ENCODE measurements around the gene NPPC. TPM values are rescaled to one million over a fixed set of nuclear protein-coding genes. Genes with fewer than 3 reads are reported as not detected.

NPPC gene
- polyA plus RNA-seq, 1 donor from 2014 or later = 2.7 TPM

DNA sequence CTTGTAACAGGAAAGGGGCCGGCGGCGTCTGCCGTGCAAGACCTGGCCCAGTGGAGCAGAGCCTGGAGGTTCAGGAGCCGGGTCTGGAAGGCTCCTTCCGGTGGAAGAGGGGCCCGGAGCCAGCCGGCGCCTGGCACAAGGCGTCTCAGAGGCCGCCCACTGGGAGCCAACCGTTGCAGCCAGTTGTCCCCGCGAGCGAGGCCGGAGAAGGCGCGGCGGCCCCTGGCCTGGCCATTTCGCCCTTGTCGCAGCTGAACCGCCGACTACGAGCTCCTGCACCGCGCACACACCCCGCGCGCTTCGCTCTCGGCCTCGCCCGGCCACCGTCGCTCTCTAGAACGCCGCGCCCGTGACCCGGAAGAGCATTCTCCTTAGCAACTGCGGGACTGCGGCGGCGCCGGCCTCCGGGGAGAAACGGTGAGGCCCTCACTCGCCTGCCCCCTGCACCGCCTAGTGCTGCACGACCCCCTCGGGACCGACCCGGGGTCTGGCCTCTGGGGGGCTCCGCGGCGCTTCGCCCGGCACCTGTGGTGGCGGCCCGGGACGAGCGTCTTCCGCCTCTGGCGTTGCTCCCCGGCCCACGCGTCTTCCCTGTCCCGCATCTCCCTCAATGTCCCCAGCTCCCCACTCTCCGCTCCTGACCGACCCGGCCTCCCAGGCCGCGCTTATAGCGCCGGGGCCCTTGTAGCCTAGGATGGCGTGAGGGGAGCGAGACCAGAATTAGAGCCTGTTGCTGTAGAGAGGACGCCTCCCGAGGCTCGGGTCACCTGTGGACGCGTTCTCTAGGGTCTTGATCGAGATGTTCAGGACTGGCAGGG lies 35.4 kb upstream of the NPPC start, which contains the start of gene DIS3L2:
Gene DIS3L2 (plus strand): TSS at position 365 of the 818 bp plus-strand sequence. CDS start 53,215 bp downstream, outside the sequence.
- H3K79me2 ChIP-seq (replicated peaks; ENCODE audit: insufficient read depth, low read length) = peaks cover 21% of the 10 kb centered on the region
- peak within 1 kb of the TSS; percentile 99 for H2AFZ ChIP-seq (ENCODE audit: low read depth, low read length)

DNA sequence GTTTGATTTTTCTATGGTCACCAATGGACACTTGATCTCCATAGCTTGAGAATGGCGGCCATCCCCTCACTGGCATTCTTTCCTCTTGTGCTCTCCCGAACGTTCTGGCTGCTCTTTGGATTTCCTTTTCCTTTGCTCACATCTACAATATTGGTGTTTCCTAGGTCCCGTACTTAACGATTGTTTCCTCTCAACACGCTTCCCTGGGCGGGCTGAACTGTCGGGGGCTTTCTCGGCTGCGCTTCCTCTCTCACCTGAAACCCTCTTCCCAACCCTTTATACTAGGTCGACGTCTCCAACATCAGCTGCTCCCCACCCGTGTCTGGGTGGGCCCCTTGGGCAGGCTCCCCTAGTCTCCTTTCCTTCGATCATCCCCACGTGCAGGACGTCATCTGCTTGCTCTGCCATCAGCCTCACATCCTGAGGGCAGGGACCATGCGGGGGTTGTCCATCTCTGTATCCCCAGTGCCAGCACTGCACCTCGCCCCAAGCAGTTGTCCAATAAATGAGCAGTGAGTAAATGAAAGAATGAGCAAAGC lies 34.7 kb upstream of the NPPC start:
- Histone ChIP-seq H4K20me1 (ENCODE audit: insufficient read depth) (no peaks in the 10 kb centered on the region), H3K4me3 (ENCODE audit: low read length) (peak overlapping the region; percentile 96), H3K4me2 (ENCODE audit: low read length) (peak overlapping the region; percentile 70), H3K36me3 (ENCODE audit: insufficient read depth, low read length) (no peaks in the 10 kb centered on the region), H3K27ac (ENCODE audit: low read length) (peak overlapping the region; percentile 87), H2AFZ (ENCODE audit: low read depth, low read length) (peak overlapping the region; percentile 99), H3K27me3 (ENCODE audit: insufficient read depth, low read depth, low read length) (no peaks in the 10 kb centered on the region), H3K9ac (ENCODE audit: low read length) (peak overlapping the region; percentile 82), H3K79me2 (replicated peaks; ENCODE audit: insufficient read depth, low read length) (peaks cover 21% of the 10 kb centered on the region), H3K9me2 (ENCODE audit: insufficient read depth, low read length) (no peaks in the 10 kb centered on the region), H3F3A (ENCODE audit: insufficient read depth, low read length, poor library complexity, severe bottlenecking) (no peaks in the 10 kb centered on the region), H3K9me3 (ENCODE audit: low read length) (no peaks in the 10 kb centered on the region)
- TF ChIP-seq POLR2AphosphoS5 (IDR thresholded peaks at IDR 0.05) (no peak), TAF1 (IDR thresholded peaks at IDR 0.05; ENCODE audit: low read depth) (no peak), CTCF (IDR thresholded peaks at IDR 0.05; ENCODE audit: poor library complexity, severe bottlenecking) (no peak), EZH2 (IDR thresholded peaks at IDR 0.05; ENCODE audit: borderline replicate concordance, insufficient read depth, low read length, poor library complexity, severe bottlenecking) (no peak), MXI1 (conservative IDR thresholded peaks at IDR 0.05; ENCODE audit: poor library complexity, severe bottlenecking) (no peak)
- TF ChIP-seq, protein P1, sequence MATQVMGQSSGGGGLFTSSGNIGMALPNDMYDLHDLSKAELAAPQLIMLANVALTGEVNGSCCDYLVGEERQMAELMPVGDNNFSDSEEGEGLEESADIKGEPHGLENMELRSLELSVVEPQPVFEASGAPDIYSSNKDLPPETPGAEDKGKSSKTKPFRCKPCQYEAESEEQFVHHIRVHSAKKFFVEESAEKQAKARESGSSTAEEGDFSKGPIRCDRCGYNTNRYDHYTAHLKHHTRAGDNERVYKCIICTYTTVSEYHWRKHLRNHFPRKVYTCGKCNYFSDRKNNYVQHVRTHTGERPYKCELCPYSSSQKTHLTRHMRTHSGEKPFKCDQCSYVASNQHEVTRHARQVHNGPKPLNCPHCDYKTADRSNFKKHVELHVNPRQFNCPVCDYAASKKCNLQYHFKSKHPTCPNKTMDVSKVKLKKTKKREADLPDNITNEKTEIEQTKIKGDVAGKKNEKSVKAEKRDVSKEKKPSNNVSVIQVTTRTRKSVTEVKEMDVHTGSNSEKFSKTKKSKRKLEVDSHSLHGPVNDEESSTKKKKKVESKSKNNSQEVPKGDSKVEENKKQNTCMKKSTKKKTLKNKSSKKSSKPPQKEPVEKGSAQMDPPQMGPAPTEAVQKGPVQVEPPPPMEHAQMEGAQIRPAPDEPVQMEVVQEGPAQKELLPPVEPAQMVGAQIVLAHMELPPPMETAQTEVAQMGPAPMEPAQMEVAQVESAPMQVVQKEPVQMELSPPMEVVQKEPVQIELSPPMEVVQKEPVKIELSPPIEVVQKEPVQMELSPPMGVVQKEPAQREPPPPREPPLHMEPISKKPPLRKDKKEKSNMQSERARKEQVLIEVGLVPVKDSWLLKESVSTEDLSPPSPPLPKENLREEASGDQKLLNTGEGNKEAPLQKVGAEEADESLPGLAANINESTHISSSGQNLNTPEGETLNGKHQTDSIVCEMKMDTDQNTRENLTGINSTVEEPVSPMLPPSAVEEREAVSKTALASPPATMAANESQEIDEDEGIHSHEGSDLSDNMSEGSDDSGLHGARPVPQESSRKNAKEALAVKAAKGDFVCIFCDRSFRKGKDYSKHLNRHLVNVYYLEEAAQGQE (IDR thresholded peaks at IDR 0.05; ENCODE audit: borderline replicate concordance) = no peak

More for the DNA sequence above, 35.4 kb upstream of the NPPC start, which contains the start of gene DIS3L2:
- Histone ChIP-seq H3K27ac (ENCODE audit: low read length) (peak within 1 kb of the TSS; percentile 87), H3K9ac (ENCODE audit: low read length) (peak within 1 kb of the TSS; percentile 82), H3K36me3 (ENCODE audit: insufficient read depth, low read length) (no peaks in the 10 kb centered on the region), H3K9me2 (ENCODE audit: insufficient read depth, low read length) (no peaks in the 10 kb centered on the region), H3K4me2 (ENCODE audit: low read length) (peak within 1 kb of the TSS; percentile 70), H3F3A (ENCODE audit: insufficient read depth, low read length, poor library complexity, severe bottlenecking) (no peaks in the 10 kb centered on the region), H3K4me3 (ENCODE audit: low read length) (peak within 1 kb of the TSS; percentile 96), H3K27me3 (ENCODE audit: insufficient read depth, low read depth, low read length) (no peaks in the 10 kb centered on the region), H3K9me3 (ENCODE audit: low read length) (no peaks in the 10 kb centered on the region), H4K20me1 (ENCODE audit: insufficient read depth) (no peaks in the 10 kb centered on the region)
- TF ChIP-seq, protein P1 (IDR thresholded peaks at IDR 0.05; ENCODE audit: borderline replicate concordance) = peak; percentile 20
- peak; percentile 84 for TF ChIP-seq MXI1 (conservative IDR thresholded peaks at IDR 0.05; ENCODE audit: poor library complexity, severe bottlenecking)
- peak; percentile 13 for TF ChIP-seq SMC3 (conservative IDR thresholded peaks at IDR 0.05; ENCODE audit: poor library complexity)
- TF ChIP-seq POLR2AphosphoS5 (IDR thresholded peaks at IDR 0.05) = peak; percentile 90
- no peak for TF ChIP-seq EZH2 (IDR thresholded peaks at IDR 0.05; ENCODE audit: borderline replicate concordance, insufficient read depth, low read length, poor library complexity, severe bottlenecking)
- TF ChIP-seq TAF1 (IDR thresholded peaks at IDR 0.05; ENCODE audit: low read depth) = no peak
- no peak for TF ChIP-seq CTCF (IDR thresholded peaks at IDR 0.05; ENCODE audit: poor library complexity, severe bottlenecking)
- no peak for TF ChIP-seq EP300 (conservative IDR thresholded peaks at IDR 0.05; ENCODE audit: poor library complexity, severe bottlenecking)
- peak; percentile 12 for TF ChIP-seq RAD21 (conservative IDR thresholded peaks at IDR 0.05)
